NCI-H345 treated with DMSO at 0.1 percent for 48 hours (cell line): ENCODE data around the gene ZMYM4.
"Not testable (repeated sequence)": the region's sequence is repeated elsewhere in the genome, so short reads cannot be mapped to it uniquely, and the experiment has no call there.

Experiments used
- DNase-seq: peaks from one replicate; lab custom pipeline; 2025; ENCODE audit not compliant: unreplicated experiment; lab: John Stamatoyannopoulos, UW

The ZMYM4 gene

DNA sequence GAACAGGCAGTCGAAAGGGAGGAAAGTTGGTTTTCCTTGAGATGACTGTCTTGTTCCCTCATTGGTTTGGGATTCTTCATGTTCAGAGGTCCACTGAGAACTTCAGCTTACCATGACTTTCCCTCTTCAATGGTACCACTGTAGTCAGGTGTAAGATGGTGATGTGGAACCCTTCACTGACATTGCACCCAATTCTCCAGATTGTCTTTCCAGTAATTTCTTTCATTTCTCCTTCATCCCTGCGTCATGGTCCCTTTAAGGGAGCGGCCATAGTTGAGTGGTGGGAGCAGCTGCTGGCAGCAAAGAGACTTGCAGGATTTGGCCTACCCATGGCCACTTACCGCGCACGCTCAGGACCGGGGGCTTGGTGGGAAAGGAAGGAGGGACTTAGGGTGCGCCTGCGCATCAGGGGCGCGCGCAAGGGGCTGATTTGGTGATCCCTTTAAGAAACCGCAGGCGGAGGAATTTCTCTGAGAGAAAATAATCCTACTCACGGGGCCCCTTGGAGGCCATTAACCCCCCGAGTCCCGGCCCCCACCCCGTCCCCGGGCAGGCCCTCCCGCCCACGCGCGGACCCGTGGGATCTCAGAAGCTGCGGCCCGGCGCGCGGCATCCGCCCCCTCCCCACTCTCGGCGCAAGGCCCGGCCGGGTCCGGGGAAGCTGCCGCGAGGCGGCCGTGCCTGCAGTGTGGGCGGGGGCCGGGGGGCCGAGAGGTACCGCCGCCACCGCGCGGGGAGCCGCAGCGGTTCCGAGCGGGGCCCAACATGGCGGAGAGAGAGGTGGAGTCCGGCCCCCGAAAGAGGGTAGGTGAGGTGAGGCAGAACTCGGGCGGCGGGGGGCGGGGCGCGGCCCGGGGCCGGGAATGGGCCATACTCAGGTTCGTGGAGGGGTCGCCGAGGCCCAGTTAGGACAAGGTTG, at the start of gene ZMYM4:
ZMYM4 (plus strand) TSS at position 428 of the 919 bp plus-strand sequence; CDS start at position 766, 338 bp downstream.
- peak; percentile 92 for DNase-seq

DNA sequence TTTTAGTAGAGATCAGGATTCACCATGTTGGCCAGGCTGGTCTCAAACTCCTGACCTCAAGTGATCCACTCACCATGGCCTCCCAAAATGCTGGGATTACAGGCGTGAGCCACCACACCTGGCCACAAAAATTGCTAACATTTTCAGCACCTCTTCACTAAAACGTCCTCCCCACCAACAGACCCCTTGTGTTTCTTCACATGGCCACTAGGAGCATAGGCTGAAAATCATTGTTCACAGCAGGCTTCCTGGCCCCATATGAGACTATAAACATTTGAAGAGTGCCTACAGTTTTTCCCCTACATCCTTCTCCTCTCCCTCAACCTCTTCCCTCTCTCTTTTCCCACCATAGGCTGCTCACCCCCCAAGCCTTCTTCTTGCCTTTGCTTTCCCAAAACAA, 47.5 kb upstream of the ZMYM4 start:
- no peak for DNase-seq

DNA sequence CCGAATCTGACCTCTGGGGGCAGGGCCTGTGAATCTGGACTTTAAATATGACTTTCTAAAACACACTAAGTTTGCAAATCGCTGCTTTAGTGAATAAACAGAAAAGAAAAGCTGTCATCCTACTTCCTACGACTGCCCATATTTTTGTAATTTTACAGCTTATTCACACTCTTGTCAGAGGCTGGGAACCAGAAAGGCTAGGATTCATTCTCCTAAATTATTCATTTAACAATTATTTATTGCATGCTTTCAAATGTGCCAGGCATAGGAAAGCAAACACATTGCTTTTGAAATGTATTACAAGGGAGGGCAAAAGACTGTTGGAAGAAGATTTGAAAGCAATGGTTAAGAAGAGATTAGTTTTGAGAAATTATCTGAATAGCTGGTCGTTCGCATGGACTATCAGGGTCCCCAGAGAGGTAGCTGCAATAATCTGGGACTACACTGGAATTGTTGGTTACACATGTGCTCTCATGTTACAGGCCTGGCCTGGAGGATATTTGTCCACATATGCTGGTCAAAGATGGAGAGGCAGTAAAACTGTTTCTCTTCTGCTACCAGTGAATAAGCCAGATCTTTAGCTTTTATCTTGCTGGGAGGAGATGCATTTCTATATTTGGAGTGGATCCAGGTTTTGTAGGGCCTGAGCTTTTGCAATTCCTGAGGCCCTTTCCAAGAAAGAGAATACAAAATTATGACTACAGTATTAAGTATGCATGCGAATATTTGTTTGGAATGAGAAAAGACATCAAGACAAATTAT, 46.0 kb upstream of the ZMYM4 start:
- DNase-seq, result no peak

- no peak for DNase-seq
These were observed 45.4 kb upstream of the ZMYM4 start for GRCh38 chr1:35223084-35223630.

GRCh38 chr1:35226546-35226945, 42.0 kb upstream of the ZMYM4 start:
- DNase-seq, result no peak

DNA sequence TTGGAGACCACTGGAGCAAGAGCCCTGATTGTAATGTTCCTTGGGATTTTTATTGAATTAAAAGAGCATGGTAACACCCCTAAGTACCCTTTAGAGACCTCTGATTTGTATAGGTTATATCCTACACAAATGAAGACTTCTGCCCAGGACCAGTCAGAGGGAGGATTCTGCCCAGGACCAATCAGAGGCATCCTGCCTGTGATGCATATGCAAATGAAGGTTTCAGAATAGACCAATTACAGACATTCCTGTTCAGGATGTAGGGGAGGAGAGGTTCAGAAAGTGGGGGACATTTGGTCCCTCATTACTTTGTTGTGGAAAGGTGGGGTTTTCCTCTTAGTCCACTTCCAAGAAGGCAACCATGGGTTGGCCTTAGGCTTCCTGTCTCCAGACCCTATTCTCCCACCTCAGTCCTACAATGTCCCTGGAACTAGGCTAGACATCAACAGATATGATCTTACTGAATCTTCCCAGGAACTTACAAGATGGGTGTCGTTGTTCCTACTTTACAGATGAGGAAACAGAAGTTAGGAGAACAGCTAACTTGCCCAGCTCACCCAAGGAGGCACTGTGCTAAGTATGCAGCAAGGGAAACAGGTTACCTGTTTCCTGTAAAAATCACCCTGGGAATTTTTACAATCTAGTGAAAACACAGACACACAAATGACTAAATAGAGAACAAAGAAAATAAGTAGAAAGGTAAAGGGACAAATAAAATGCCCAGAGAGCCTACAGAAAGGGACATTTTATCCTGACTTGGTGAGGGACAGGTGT, 38.7 kb upstream of the ZMYM4 start:
- DNase-seq, result no peak

- DNase-seq, result no peak
These were observed 37.2 kb upstream of the ZMYM4 start for GRCh38 chr1:35231287-35231686.

DNA sequence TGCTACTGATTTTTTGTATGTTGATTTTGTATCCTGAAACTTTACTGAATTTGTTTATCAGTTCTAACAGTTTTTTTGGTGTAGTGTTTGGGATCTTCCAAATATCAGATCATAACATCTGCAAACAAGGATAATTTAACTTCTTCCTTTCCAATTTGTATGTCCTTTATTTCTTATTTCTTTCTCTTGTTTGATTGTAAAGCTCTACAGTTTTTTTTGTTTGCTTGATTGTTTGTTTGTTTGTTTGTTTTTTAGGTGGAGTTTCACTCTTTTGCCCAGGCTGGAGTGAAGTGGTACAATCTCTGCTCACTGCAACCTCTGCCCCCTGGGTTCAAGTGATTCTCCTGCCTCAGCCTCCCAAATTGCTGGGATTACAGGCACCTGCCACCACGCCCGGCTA, 31.7 kb upstream of the ZMYM4 start:
- not testable (repeated sequence) for DNase-seq

DNA sequence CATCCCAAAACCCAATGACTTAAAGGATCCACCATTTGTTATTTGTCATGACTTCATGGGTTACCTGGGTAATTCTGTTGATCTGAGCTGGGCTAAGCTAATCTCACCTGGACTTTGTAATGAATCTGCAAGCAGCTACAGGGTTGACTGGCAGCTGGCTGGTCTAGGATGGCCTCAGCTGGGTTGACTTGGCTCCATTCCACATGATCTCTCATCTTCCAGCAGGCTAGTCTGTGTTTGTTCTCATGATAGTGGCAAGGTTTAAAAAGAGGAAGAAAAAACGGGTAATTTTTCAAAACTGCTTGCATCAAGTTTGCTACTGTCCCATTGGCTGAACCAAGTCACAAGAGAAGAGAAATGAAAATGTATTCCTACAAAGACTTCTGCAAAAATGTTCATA, 24.8 kb upstream of the ZMYM4 start:
- DNase-seq, result no peak

DNA sequence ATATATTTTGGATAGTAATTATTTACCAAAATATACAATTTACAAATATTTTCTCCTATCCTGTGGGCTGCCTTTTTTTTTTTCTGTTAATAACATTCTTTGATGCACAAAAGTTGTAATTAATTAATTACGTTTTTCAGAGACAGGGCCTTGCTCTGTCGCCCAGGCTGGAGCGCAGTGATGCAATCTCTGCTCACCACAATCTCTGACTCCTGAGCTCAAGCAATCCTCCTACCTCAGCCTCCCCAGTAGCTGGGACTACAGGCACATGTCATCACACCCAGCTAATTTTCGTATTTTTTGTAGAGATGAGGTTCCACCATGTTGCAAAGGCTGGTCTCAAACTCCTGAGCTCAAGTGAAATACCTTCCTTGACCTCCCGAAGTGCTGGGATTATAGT, 21.3 kb upstream of the ZMYM4 start:
- no peak for DNase-seq

DNA sequence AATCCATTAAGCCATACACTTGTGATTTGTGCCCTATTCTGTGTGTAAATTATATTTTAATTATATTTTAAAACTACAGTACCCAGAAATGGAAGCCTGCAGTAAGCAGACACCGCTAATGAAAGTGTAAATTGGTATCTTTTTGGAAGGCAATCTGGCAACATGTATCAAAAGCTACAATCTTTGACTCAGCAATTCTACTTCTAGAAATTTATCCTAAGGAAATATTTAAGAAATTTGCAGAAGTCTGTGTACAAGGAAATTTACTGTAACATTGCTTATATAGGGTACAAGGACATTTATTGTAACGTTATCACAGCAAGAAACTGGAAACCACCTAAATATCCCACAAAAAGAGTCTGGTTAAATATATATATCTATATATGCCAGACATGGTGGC, 14.6 kb upstream of the ZMYM4 start:
- DNase-seq, result no peak

DNA sequence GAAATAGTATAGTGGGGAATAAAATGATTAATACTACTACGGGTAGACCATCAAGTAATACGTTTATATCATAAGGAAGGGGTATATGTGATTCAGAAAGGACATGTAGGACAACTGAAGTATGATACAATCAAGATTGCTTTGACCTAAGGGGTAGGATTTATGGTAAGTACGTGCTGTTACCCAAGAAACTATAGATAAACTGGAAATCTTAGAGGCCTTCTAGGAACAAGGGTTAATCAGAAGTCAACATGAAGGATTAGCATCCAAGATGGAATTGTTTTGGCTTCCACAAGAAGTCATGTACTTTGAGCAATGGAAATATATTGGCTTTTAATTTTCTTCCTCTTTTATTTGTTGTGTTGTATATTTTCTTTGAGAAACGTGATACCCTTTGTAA, 13.2 kb upstream of the ZMYM4 start:
- DNase-seq, result no peak

GRCh38 chr1:35259561-35259960, 8.9 kb upstream of the ZMYM4 start:
- no peak for DNase-seq

DNA sequence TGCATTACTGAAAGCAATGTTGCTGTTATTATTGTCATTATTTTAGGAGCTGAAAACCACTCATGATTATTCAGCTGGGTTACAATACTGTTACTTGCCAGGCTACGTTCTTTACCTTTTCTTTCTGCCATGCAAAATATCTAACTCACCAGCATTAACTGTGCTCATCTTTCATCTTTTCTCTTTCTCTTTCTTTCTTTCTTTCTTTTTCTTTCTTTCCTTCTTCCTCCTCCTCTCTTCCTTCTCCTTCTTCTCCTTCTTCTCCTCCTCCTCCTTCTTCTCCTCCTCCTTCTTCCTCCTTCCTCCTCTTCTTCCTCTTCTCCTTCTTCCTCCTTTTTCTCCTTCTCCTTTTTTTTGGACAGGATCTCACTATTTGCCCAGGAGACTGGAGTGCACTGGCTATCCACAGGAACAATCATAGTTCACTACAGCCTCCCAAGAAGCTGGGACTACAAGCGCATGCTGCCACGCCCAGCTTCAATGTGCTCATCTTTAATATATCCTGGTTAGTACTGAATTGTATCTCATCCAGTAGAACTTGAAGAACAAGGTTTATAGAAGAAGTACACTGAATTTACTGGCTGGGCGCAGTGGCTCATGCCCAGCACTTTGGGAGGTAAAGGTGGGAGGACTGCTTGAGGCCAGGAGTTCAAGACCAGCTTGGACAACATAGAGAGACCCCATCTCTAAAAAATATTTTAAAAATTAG, 6.9 kb upstream of the ZMYM4 start:
- DNase-seq, result no peak

- no peak for DNase-seq
These were observed 4.5 kb upstream of the ZMYM4 start for GRCh38 chr1:35264035-35264434.

DNA sequence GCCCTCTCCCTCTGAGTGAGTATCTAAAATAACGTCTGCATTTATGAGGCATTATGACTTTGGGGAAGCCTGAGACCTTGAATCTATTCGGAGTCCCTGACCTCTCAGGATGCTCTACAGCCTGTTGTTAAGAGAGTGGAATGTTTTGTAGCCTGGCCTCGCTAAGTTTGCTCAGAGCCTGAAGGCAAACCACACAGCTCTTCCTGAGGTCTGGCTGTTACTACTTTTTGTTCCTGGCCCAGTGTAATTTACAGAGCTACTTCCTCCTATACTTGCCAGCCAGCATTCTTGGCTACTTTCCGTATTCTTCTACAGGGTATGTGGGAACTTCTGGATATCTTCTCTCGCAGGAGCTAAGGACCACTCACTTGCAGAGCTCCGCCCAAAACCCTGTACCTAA, 3.6 kb upstream of the ZMYM4 start:
- no peak for DNase-seq

DNA sequence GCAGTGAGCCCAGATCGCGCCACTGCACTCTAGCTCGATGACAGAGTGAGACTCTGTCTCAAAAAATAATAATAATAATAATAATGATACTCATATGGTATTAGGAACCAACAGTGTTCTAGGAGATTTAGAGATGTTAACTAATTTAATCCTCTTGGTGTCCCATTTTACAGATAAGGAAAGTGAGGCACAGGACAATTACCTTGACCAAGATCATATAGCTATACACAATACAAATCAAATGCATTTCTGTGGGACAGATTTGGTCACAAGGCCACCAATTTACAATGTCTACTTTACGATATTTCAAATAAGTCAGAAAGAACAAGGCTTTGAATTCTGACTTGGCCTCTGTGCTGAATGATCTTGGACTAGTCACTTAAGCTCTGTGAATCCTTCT, 2.2 kb upstream of the ZMYM4 start:
- no peak for DNase-seq

GRCh38 chr1:35269201-35269988, 886 bp downstream of the ZMYM4 start:
- no peak for DNase-seq

GRCh38 chr1:35269989-35270289, 1.4 kb downstream of the ZMYM4 start:
- no peak for DNase-seq

DNA sequence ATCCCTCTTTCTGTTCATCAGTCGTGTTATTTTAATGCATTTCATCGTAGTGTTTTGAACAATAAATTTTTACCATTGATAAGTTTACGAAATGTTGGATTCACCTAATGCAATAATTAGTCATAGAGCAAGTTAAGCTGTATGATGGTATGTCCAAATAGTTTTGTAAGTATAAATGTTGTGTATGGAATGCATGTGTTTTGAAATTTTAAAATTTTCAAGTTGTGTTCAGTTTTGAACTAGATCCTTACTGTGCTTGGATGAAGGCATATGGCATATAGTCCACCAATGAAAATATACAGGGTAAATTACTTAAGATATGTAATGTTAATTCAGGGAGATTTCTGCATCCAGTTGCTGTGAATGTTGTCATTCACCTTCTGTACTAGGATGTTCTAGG, 2.3 kb downstream of the ZMYM4 start:
- no peak for DNase-seq
